ENCODE measurements around the gene ZFYVE9.
A peak's percentile ranks its signal among the peaks of the same experiment; 100 is the strongest.
"Not testable (repeated sequence)": the region's sequence is repeated elsewhere in the genome, so short reads cannot be mapped to it uniquely, and the experiment has no call there.

ZFYVE9 gene

GRCh38 chr1:52366517-52366827 lies 224.6 kb downstream of the ZFYVE9 start:
- DNase-seq (ENCODE audit: extremely low read depth, low read depth): no peak
- no peak for TF ChIP-seq CTCF (IDR thresholded peaks at IDR 0.05; ENCODE audit: low read depth, low read length, missing control alignments)

GRCh38 chr1:52367272-52367671 lies 225.4 kb downstream of the ZFYVE9 start:
- H3K4me3 ChIP-seq (replicated peaks; ENCODE audit: low read depth, low read length): no peak overlapping the region
- TF ChIP-seq CTCF (IDR thresholded peaks at IDR 0.05; ENCODE audit: low read depth, low read length, missing control alignments): no peak
- no peak for DNase-seq (ENCODE audit: extremely low read depth, low read depth)

More at GRCh38 chr1:52366517-52366827, 224.6 kb downstream of the ZFYVE9 start:
- peak overlapping the region; percentile 84 for H3K4me3 ChIP-seq (replicated peaks; ENCODE audit: low read depth, low read length)

GRCh38 chr1:52368383-52369172 lies 226.7 kb downstream of the ZFYVE9 start:
- DNase-seq (ENCODE audit: extremely low read depth, low read depth): no peak
- H3K4me3 ChIP-seq (replicated peaks; ENCODE audit: low read depth, low read length): peak overlapping the region; percentile 36

GRCh38 chr1:52369851-52370250 lies 228.0 kb downstream of the ZFYVE9 start:
- not testable (repeated sequence) for DNase-seq (ENCODE audit: extremely low read depth, low read depth); H3K4me3 ChIP-seq (replicated peaks; ENCODE audit: low read depth, low read length)

More at GRCh38 chr1:52368383-52369172, 226.7 kb downstream of the ZFYVE9 start:
- TF ChIP-seq CTCF (IDR thresholded peaks at IDR 0.05; ENCODE audit: low read depth, low read length, missing control alignments): no peak

- TF ChIP-seq CTCF (IDR thresholded peaks at IDR 0.05; ENCODE audit: low read depth, low read length, missing control alignments): no peak
- DNase-seq (ENCODE audit: extremely low read depth, low read depth): no peak
- H3K4me3 ChIP-seq (replicated peaks; ENCODE audit: low read depth, low read length): no peak overlapping the region
These were observed 243.5 kb downstream of the ZFYVE9 start for GRCh38 chr1:52385376-52385775.

- TF ChIP-seq CTCF (IDR thresholded peaks at IDR 0.05; ENCODE audit: low read depth, low read length, missing control alignments): no peak
- no peak overlapping the region for H3K4me3 ChIP-seq (replicated peaks; ENCODE audit: low read depth, low read length)
- DNase-seq (ENCODE audit: extremely low read depth, low read depth): no peak
These were observed 244.6 kb downstream of the ZFYVE9 start for GRCh38 chr1:52386458-52386857.

GRCh38 chr1:52393174-52393573 lies 251.3 kb downstream of the ZFYVE9 start:
- H3K4me3 ChIP-seq (replicated peaks; ENCODE audit: low read depth, low read length): no peak overlapping the region
- no peak for TF ChIP-seq CTCF (IDR thresholded peaks at IDR 0.05; ENCODE audit: low read depth, low read length, missing control alignments)
- DNase-seq (ENCODE audit: extremely low read depth, low read depth): no peak
